ENCODE data around the gene KEL.

The KEL gene

GRCh38 chr7:142896741-142897379 lies 65.3 kb downstream of the KEL start:
- no peak for DNase-seq

GRCh38 chr7:142896151-142896550 lies 66.0 kb downstream of the KEL start:
- no peak for DNase-seq

- DNase-seq, result no peak
Observed at GRCh38 chr7:142894985-142895593, 67.1 kb downstream of the KEL start.

- no peak for DNase-seq
Observed at GRCh38 chr7:142894112-142894984, 67.8 kb downstream of the KEL start.

- no peak for DNase-seq
Observed at GRCh38 chr7:142892951-142893350, 69.2 kb downstream of the KEL start.

GRCh38 chr7:142891490-142892082 lies 70.6 kb downstream of the KEL start:
- DNase-seq, result no peak

Measured in fibroblast of skin of abdomen (primary cell).